Measurements from ENCODE around the gene BTD.

Gene BTD

GRCh38 chr3:15634671-15635070 is 33.1 kb downstream of the BTD start:
- no peak for ATAC-seq
- TF ChIP-seq ISL1 (CRISPR knock-in tag; IDR thresholded peaks at IDR 0.05) (no peak), CSRNP3 (CRISPR knock-in tag; IDR thresholded peaks at IDR 0.05) (no peak)

- ATAC-seq, result peak; percentile 70
- TF ChIP-seq SNAI2 (CRISPR knock-in tag; IDR thresholded peaks at IDR 0.05) (0 out of 2 replicates have a peak, but pooled peaks have one; percentile 52), PATZ1 (CRISPR knock-in tag; IDR thresholded peaks at IDR 0.05; ENCODE audit: borderline replicate concordance) (no peak), PPARA (CRISPR knock-in tag; IDR thresholded peaks at IDR 0.05; ENCODE audit: borderline replicate concordance) (no peak), ISL1 (CRISPR knock-in tag; IDR thresholded peaks at IDR 0.05) (peak; percentile 78), TSHZ2 (CRISPR knock-in tag; IDR thresholded peaks at IDR 0.05) (peak; percentile 41; the same call in 1 of the 2 replicates), RARB (CRISPR knock-in tag; IDR thresholded peaks at IDR 0.05) (no peak), TCF4 (CRISPR knock-in tag; IDR thresholded peaks at IDR 0.05; ENCODE audit: borderline replicate concordance) (peak; percentile 73), TOX (CRISPR knock-in tag; IDR thresholded peaks at IDR 0.05; ENCODE audit: borderline replicate concordance) (0 out of 2 replicates have a peak, but pooled peaks have one; percentile 25)
Observed at GRCh38 chr3:15635121-15635661, 33.6 kb downstream of the BTD start.

- peak; percentile 76 for ATAC-seq
- TF ChIP-seq ZFP3 (CRISPR knock-in tag; IDR thresholded peaks at IDR 0.05), result no peak
- TF ChIP-seq ZFP30 (CRISPR knock-in tag; IDR thresholded peaks at IDR 0.05), result no peak
- TF ChIP-seq BACH2 (CRISPR knock-in tag; IDR thresholded peaks at IDR 0.05; ENCODE audit: borderline replicate concordance), result no peak
- no peak for TF ChIP-seq ISL1 (CRISPR knock-in tag; IDR thresholded peaks at IDR 0.05)
- TF ChIP-seq CSRNP3 (CRISPR knock-in tag; IDR thresholded peaks at IDR 0.05), result no peak
- no peak for TF ChIP-seq ZC3H10 (CRISPR knock-in tag; IDR thresholded peaks at IDR 0.05)
- no peak for TF ChIP-seq SNAI2 (CRISPR knock-in tag; IDR thresholded peaks at IDR 0.05)
- no peak for TF ChIP-seq ESRRG (CRISPR knock-in tag; IDR thresholded peaks at IDR 0.05)
- no peak for TF ChIP-seq PPARA (CRISPR knock-in tag; IDR thresholded peaks at IDR 0.05; ENCODE audit: borderline replicate concordance)
- TF ChIP-seq TCF4 (CRISPR knock-in tag; IDR thresholded peaks at IDR 0.05; ENCODE audit: borderline replicate concordance), result no peak
- TF ChIP-seq OSR1 (CRISPR knock-in tag; IDR thresholded peaks at IDR 0.05), result no peak
- TF ChIP-seq TOX (CRISPR knock-in tag; IDR thresholded peaks at IDR 0.05; ENCODE audit: borderline replicate concordance), result no peak
- TF ChIP-seq PATZ1 (CRISPR knock-in tag; IDR thresholded peaks at IDR 0.05; ENCODE audit: borderline replicate concordance), result no peak
- TF ChIP-seq RARB (CRISPR knock-in tag; IDR thresholded peaks at IDR 0.05), result no peak
- no peak for TF ChIP-seq ZNF8 (CRISPR knock-in tag; IDR thresholded peaks at IDR 0.05)
- TF ChIP-seq POU6F1 (CRISPR knock-in tag; IDR thresholded peaks at IDR 0.05; ENCODE audit: borderline replicate concordance, low read depth), result no peak; the same call in 1 of the 2 replicates
- no peak for TF ChIP-seq CSDC2 (CRISPR knock-in tag; IDR thresholded peaks at IDR 0.05)
Observed at GRCh38 chr3:15636028-15636709, 34.6 kb downstream of the BTD start.

Data from SK-N-SH treated with all-trans-retinoic acid at 6 μM for 48 hours (cell line).